HL-60/S4 treated with retinoic acid at 250 ng/mL for 4 days and 3 days (cell line): ENCODE results near the gene SNN.

ENCODE experiments used
- in situ Hi-C: fragments of 300-500 bp; cut with MboI; formaldehyde crosslinking; loops from 2 replicates; pipeline ENCODE4 v1.7.0; 2022; ENCODE audit warnings: low sequenced_read_pairs

Gene SNN

DNA sequence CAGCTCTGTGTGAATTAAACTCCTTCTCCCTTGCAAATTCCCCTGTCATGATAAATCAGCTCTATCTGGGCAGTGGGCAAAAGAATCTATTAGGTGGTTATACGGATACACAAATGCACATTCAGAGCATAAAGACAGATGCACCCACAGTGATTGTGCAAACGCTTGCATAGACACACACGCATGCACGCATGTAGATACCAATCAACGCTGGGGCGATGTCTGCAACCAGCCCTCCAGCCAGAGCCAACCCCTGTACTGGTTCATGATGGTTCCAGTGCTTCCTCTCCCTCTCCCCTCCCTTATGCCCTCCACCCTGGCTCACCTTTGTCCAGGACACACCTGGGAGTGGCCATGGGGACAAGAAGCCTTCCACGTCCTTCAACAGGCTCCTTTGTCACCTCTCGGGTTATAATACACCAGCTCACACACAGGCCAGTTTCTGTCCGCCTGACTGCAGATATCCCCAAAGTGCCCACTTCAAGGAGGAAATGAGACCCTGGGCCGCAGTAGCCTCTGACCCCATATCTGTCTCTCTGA lies 33.1 kb upstream of the SNN start:
- in situ Hi-C loops, result no loop called here

DNA sequence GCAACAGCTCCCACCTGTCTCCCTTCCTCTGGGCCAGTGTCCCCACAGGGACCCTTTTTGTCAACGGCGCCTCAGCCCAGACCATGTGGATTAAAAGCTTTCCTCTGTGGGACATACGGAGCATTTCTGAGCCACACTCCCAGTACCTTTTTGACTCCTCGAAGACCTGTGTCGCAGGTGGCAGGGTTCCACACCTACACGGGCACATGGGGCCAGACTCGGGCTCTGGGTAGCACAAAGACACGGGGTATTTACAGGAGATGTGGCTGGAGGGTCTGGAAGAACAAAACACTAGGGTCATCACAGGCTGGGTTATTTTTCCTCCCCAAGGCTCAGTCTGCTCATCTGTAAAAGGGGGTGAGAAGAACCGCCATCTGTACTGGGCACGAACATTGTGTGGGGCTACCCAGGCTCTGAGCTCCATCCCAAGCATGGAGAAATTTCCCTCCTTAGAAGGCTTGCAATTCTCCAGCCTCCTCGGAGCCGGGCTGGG lies 32.5 kb upstream of the SNN start:
- in situ Hi-C loops, result no loop called here

GRCh38 chr16:11636172-11636721 lies 32.0 kb upstream of the SNN start:
- in situ Hi-C loops, result no loop called here

DNA sequence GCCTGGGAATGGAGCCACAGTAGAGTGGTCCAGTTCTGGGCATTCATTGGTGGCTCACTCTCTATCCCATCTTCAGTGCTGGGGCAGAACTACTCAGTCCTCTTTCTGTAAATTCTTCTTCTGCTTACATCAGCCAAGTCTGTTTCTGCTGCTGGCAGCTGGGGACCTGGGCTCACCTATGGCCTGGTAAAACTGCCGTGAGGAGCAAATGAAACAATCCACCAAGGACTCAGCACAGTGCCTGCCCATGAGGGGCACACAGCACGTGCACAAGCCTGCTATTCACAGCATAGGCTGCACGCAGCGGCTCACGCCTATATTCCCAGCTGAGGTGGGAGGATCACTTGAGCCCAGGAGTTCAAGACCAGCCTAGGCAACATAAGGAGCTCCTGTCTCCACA lies 30.9 kb upstream of the SNN start:
- in situ Hi-C loops, result no loop called here

DNA sequence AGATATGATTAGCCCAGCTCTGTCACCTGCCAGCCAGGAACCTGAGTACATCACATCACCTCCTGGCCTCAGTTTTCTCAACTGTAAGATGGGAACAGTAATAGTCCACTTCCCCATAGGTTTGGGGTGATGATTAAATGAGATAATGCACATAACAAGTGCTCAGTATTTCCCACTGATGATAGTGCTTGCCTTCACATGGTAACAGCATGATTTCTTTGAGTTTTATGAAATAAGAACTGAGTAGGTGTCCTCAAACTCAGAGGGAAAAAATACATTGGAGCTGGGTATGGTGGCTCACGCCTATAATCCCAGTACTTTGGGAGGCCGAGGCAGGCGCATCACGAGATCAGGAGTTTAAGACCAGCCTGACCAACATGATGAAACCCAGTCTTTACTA lies 30.1 kb upstream of the SNN start:
- in situ Hi-C loops, result no loop called here

GRCh38 chr16:11639008-11639562 lies 29.2 kb upstream of the SNN start:
- in situ Hi-C loops, result no loop called here

DNA sequence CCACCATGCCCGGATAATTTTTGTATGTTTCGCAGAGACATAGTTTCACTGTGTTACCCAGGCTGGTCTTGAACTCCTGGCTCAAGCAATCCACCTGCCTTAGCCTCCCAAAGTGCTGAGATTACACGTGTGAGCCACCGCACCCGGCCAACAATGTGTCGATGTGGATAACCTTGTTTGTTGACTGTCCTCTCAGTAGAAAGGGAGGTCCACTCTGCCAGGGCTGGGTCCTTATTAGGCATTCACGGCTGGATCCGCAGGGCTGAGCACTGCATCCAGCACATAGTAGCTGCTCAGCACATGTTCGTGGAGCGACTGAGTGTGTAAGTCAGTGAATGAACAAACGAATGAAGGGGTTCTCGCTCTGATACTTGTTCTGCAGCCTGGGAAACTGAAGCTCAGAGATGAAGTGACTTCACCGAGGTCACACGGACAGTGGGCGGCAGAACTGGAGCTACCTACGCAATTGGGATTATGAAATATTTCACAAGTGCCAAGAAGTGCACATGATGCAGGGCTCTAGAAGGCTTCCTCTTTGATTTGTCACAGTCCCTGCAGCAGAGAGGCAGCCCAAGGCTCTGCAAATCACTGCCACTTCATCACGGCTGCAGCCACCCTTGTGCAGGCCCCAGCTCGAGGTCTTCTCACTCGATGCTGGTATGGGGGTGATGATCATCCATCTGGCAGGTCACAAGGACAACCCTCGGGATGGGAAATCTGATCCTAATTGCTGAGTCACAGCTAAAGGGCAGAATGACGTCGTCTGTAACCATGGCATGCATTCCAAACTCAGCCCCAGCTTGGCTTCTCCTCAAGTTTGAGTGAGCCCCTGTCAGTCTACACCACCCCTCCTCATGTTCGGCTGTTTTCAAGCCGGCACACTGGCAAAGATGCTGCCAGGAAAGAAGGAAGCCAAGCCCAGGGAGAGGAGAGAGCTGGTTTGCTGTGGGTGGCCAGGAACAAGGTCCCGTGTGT lies 28.0 kb upstream of the SNN start:
- in situ Hi-C loops, result no loop called here

DNA sequence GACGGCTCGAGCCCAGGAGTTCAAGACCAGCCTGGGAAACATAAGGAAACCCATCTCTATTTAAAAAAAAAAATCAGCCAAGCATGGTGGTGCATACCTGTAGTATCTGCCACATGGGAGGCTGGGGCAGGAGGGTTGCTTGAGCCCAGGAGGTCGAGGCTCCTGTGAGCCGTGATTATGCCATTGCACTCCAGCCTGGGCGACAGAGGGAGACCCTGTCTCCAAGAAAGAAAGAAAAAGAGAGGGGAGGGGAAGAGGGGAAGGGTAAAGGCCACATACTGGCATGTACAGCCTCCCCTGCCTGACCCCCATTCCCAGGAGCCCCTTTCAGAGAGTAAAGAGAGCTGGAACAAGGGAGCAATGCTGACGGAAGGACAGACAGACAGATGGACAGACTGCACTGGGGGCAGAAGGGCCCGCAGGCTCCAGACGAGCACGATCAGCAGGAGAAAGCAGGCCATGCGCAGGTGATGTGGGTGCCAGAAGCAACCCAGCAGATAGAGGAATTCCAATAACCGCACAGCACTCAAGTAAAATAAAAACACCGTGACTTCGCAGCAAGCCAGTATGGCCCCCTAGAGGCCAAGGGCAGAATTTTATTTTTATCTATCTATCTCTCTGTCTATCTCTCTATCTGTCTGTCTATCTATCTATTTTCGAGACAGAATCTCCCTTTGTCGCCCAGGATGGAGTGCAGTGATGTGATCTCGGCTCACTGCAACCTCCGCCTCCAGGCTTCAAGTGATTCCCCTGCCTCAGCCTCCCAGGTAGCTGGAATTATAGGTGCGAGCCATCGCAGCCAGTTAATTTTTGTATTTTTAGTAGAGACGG lies 27.1 kb upstream of the SNN start:
- in situ Hi-C loops, result no loop called here

GRCh38 chr16:11642765-11643116 lies 25.5 kb upstream of the SNN start:
- in situ Hi-C loops, result no loop called here

GRCh38 chr16:11649276-11649675 lies 19.0 kb upstream of the SNN start:
- in situ Hi-C loops, result no loop called here

DNA sequence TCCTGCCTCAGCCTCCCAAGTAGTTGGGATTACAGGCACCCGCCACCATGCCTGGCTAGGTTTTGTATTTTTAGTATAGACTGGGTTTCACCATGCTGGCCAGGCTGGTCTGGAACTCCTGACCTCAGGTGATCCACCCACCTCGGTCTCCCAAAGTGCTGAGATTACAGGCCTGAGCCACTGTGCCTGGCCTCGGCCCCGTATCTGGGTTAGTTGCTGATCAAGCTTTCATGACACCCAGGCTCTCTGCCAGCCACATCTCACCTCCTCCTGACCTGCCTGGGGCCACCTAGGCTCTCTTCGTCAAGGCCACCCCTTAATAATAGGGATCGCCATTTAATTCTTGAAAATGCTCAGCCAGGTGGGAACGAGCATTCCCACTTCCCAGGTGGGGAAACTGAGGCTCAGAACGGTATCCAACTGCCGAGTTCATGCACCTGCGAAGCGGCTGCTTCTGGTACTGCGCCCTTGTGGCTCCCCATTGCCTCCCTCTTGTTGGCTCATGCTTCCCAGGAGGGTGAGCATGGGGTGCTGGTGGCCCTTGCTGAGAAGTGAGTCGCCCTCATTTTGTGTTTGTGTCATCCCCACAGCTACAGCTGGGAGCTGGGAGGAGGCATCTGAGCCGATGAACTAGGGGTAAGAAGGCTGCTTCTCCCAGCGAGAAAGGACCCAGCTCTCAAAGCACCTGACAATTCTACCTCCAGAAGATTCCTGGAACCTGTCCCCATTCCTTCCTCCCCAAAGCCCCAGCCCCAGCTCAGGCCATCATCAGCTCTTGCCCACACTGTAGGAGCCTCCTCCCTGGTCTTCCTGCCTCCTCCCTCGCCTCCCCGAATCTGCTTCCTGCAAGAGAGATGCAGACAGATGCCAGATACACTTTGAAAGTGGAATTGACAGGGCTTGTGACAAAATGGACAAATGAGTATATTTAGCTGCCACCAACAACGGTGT lies 17.3 kb upstream of the SNN start:
- in situ Hi-C loops, result no loop called here

GRCh38 chr16:11651796-11652195 lies 16.5 kb upstream of the SNN start:
- in situ Hi-C loops, result no loop called here

DNA sequence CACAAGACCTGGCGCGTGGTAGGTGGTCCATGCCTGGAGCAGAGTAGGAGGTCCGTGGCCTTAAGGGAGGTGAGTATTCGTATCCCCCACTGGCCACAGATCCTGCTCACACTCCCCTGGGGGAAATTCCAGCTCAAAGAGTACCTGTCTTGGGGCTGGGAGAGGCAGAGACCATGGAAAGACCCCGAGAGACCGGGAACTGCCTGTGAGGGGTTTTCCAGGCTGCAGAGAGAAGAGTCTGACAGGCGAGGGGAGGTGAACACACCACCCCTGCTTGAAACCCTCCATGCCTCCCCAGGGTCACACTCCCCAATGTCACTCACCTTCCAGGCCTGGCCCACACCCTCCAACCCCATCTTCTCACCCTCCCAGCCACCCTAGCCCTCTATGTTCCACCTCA lies 12.6 kb upstream of the SNN start:
- in situ Hi-C loops, result no loop called here

DNA sequence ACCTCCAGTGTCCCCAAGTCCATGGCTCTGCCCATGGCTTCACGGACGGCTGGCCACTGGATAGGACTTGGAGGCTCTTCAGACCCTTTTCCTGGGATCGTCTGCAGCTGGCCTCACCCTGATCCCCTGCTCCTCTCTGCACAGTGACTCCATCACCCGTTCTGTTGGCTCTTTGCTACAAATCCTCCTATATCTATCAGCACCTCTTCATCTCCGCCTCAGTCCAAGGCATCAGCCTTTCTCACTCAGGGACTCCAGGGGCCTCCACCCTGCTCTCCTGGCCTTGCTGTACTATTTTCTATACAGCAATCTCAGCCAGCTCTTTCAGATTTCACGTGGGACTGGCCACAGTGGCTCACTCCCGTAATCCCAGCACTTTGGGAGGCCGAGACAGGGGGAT lies 10.7 kb upstream of the SNN start:
- in situ Hi-C loops, result no loop called here

DNA sequence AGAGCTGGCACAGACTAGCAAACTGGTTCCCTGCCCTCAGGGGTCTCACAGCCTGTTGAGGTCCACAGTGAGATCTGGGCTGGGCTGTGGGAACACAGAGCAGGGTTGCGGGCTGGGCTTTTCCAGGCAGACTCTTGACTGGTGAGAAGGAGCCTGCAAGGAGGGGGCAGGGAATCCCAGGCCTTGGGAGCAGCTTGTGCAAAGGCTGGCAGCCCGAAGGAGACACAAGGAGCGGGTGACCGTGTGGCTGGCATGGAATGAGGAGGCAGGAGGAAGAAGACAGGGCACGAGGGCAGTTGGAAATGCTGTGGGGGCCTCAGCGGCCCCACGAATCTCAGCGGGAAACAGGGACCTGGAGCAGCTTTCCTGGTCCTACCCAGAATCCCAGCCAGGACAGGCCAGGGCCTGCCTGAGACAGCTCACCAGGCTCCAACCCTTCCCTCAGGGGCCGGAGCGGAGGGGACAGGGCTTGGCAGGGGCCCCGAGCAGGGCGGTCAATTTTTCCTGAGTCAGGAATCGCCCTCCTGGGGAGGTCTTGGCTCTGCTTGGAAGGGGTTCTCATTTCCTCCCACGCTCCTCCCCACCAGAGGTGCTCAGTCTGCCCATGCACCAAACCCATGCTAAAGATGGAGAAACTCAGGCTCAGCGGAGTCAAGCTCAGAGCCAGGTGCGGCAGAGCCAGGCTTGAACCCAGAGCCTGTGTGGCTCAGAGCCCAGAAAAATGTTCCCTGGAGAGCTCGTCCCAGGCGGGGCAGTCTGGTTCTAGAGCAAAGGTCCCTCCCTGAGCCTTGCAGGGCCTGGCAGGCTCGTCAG lies 9.2 kb upstream of the SNN start:
- in situ Hi-C loops, result no loop called here

- in situ Hi-C loops, result no loop called here
These were observed 7.7 kb upstream of the SNN start for GRCh38 chr16:11660565-11660964.

GRCh38 chr16:11662582-11662981 lies 5.7 kb upstream of the SNN start:
- in situ Hi-C loops, result no loop called here

- in situ Hi-C loops, result no loop called here
These were observed 3.2 kb upstream of the SNN start for GRCh38 chr16:11665071-11665491.
